GM12864 (cell line): ENCODE results near the gene CACNA2D3.

ENCODE experiments used
- DNase-seq: peaks from one replicate; pipeline ENCODE4 v3.0.0-alpha.2; 2011; ENCODE audit warnings: low read depth
- H3K4me3 ChIP-seq: 2 replicates; pipeline ENCODE4 v1.5.1; 2011; ENCODE audit warnings: mild to moderate bottlenecking, low read depth, low read length, control low read depth
- TF ChIP-seq, protein P1 (sequence below): IDR thresholded peaks from 2 replicates; pipeline ENCODE4 v1.5.1; 2011; ENCODE audit warnings: low read depth, mild to moderate bottlenecking, moderate library complexity, low read length, control low read depth, inconsistent platforms; ENCODE audit errors: missing control alignments

The CACNA2D3 gene

DNA sequence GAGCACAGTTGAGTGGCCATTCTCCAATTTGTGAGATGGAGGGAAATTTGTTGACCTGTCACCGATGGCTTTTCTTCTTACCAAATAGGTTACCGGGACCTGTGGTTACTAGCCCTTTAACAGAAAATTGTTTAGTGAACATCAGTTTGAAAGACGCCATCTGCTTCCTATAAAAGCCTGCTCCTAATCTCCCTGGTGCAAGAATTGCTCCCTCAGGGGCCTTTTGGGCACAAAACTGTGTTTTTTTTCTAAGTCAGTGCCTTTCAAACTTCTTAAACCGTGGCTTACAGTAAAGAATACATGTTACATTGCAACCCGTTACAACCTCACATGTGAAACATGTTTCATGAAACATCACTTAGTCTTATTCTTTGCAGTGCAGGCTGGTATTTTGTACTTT, 15.0 kb downstream of the CACNA2D3 start:
- H3K4me3 ChIP-seq = no peak overlapping the region
- no peak for DNase-seq
- TF ChIP-seq, protein P1, sequence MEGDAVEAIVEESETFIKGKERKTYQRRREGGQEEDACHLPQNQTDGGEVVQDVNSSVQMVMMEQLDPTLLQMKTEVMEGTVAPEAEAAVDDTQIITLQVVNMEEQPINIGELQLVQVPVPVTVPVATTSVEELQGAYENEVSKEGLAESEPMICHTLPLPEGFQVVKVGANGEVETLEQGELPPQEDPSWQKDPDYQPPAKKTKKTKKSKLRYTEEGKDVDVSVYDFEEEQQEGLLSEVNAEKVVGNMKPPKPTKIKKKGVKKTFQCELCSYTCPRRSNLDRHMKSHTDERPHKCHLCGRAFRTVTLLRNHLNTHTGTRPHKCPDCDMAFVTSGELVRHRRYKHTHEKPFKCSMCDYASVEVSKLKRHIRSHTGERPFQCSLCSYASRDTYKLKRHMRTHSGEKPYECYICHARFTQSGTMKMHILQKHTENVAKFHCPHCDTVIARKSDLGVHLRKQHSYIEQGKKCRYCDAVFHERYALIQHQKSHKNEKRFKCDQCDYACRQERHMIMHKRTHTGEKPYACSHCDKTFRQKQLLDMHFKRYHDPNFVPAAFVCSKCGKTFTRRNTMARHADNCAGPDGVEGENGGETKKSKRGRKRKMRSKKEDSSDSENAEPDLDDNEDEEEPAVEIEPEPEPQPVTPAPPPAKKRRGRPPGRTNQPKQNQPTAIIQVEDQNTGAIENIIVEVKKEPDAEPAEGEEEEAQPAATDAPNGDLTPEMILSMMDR = no peak

DNA sequence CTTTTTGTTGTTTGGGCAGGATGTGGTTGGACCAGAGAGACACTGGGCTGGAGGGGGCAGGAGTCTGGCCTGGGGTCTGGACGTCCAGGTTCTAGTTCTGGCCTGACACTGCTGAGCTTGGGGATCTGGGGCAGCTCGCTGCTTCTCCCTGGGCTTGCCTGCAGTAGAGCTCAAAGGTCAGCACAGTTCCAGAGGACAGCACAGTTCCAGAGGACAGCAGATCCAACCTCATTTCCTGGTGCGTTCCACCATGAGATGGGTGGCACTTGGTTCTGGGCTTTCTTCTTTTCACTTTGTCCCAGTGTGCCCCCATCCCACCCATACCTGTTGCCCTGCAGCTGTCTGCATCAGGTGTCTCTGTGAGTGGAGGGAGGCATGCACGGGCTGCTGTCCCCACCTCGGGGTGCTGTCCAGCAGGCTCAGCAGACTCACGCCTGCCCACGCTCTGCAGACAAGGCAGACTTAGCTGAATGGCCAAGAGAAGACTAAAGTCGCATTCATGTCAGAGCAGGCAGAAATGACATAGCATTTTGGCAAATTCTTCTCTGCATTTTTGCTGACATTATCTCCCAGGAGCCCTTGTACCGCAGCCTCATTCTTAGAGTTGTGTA, 16.7 kb downstream of the CACNA2D3 start:
- TF ChIP-seq, protein P1 = no peak

DNA sequence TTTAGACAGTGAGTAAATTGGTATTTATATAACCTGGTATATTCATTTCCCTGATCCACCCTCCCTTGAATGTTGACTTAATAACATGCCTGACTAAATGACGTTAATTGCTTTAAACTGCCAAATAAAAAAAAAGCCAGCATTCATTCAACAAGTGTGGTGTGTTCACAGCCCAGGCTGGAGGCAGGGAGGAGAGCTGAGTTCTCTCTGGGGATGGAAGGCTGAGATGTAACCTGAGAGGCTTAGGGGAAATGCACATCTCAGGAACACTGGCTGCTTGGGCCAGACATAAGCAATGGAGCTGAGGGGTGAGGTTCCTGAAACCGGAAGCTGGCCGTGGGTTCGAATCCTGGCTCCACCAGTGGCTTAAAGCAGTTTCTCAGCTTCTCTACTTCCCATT, 17.3 kb downstream of the CACNA2D3 start:
- H3K4me3 ChIP-seq = no peak overlapping the region
- no peak for DNase-seq
- TF ChIP-seq, protein P1 = no peak

More for the DNA sequence above, 16.7 kb downstream of the CACNA2D3 start:
- H3K4me3 ChIP-seq = no peak overlapping the region
- DNase-seq = no peak

DNA sequence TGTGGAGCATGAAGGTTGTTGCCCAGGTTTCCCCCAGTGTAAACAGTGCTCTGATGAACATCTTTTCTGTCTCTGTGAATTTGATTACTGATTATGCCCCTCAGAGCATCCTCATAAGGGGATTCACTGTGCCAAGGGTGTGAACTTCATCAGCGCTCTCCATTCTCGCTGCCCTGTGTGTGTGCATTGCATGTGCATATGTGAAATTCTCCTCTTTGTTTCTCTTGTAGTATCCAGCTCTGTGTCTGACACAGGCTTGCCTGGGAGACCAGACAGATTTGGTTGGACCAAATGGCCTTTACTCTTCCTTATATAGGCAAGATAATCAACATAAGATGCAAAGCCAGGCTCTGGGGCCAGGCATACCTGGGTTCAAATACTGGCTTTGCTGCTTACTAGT, 21.9 kb downstream of the CACNA2D3 start:
- TF ChIP-seq, protein P1 = no peak
- no peak for DNase-seq
- H3K4me3 ChIP-seq = no peak overlapping the region

DNA sequence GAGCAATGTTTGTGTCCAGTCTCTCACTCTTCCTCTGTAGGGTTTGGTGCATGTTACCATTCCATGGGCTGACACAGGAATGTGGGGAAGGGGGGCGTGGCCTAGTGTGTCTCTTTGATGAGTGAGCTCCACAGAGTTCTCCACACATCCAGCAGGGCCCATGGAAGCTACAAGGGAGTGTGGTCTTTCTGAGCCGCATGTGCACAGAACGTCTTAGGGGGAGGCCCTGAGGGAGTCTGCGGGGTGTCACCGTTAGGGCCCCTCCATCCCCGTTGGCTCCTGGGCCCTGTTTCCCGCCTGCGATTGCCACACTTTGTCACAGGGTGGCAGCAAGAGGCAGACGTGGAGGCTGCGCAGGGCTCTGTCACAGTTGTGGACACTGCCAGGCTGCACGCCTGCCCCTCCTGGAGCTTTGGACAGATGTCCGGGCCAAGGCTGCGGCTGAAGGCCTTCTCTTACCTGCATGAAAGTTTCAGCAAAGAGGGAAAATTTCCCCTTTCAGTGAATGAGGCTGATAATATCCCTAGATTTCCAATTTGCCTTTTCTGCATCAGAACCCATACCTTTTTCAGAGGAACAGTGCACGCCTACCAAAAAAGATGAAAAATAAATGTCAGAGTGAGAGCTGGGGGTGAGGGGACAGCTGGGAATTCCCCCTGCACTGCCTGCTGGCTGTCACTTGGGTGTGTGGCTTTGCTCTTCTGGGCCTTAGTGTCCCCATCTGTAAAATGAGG, 24.3 kb downstream of the CACNA2D3 start:
- no peak overlapping the region for H3K4me3 ChIP-seq
- DNase-seq = no peak
- TF ChIP-seq, protein P1 = peak; percentile 69

DNA sequence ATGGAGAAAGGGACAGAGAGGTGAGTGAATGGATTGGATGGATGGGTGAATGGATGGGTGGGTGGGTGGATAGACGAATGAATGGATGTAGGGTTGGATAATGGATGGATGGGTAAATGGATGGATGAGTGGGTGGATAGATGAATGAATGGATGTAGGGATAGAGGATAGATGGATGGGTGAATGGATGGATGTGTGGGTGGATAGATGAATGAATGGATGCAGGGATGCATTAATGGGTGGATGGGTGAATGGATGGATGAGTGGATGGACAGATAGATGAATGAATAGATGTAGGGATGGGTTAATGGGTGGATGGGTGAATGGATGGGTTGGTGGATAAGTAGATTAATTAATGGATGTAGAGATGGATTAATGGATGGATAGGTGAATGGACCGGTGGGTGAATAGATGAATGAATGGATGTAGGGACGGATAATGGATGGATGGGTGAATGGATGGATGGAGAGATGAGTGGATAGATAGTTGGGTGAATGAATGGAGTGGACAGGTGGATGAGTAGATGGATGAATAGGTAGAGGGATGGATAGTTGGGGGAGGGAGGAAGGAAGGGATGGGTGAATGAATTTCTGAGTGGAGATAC, 28.6 kb downstream of the CACNA2D3 start:
- no peak overlapping the region for H3K4me3 ChIP-seq
- TF ChIP-seq, protein P1 = no peak

More for the DNA sequence above, 28.6 kb downstream of the CACNA2D3 start:
- DNase-seq = no peak
